ENCODE results near the gene ZNF584. TPM values are rescaled to one million over a fixed set of nuclear protein-coding genes. Genes with fewer than 3 reads are reported as not detected.

The ZNF584 gene
- polyA plus RNA-seq, 3 donors from 2014 or later, result 3.4 to 12.2 (median 4.4) TPM

DNA sequence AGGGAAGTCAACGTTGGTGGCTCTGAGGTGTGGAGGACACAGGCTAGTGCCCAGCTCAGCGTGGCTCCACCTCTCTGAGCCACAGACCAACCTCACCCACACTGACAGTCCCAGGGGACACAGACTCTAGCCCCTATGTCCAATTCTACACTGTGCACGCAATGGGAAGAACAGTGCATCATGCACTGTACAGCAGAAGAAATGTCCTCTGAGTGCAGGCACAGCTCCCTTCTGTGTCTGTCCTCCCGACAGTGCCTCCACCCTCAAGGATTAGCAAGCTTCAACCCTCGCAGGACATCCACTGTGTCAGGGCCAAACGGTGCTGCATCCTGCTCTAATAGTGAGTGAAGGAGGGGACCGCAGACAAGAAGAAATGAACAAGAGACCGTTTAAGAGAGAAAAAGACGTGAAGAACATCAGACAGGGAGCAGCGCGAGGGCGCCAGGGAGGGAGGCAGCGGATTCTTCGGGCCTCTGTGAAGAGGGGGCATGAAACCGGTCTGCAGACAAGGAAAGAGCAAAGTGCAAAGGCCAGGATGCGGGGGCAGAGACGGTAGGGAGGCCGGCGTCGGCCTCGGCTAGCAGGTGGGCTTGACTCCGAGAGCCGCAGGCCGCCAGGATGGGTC is 28.3 kb upstream of the ZNF584 start:
- peaks cover 26 to 28% of the 10 kb centered on the region in 2 donors for H3K4me1 Mint-ChIP-seq
- peaks cover 4 to 8% (median 7%) of the 10 kb centered on the region in 3 donors for H3K27me3 Mint-ChIP-seq (ENCODE audit: low read depth in 3 of 3)
- DNase-seq, result no peak
- H3K27ac Mint-ChIP-seq, result peak overlapping the region; percentile 92 to 97 (median 96)
- H3K4me3 Mint-ChIP-seq, result peak overlapping the region; percentile 87 to 96 (median 89)
- no peaks in the 10 kb centered on the region for H3K9me3 Mint-ChIP-seq
- H3K36me3 Mint-ChIP-seq, result no peaks in the 10 kb centered on the region

DNA sequence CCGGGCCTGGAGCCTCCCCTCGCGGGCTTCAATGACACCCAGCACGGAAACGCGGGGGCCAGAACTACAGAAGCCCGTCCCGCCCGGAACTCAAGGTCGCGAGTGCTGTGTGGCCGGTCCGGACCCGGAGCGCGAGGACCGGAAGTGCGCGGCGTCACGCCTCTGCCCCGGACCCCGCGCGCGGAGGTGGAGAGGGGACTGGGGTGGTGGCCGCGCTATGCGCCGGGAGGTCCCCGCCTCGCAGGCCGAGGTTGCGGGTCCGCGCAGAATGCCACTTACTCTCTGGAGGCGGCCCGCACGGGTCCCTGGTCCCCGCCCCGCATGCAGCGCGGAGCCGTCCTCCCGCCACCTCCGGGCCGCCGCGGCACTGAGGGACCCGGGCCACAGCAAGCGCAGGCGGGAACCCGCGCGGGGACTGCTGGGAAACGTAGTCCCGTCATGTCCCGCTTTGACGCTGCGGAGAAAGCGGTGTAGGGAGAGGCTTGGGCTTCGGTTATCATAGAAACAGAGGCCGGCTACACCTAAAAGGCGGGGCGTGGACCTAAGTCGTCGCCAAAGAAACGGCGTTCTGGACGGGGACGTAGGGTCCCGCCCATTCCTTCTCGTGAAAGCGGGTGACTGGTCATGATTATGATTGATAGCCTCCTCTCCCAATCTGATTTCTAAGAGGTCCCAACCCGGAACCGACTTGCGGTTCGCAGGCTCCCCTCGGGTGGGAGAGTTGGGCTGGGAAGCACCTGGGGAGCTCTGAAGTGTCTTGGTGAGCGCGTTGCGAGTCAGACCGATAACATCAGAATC is 27.6 kb upstream of the ZNF584 start, which contains the start of gene ZNF837:
Gene ZNF837, minus strand, starts transcription at position 369 of the 798 bp plus-strand sequence. CDS start 11,698 bp downstream, outside the sequence.
- DNase-seq, result peak; percentile 98 to 99 (median 99)
- Mint-ChIP-seq H3K27me3 (ENCODE audit: low read depth in 3 of 3) (peaks cover 4 to 9% (median 7%) of the 10 kb centered on the region in 3 donors), H3K9me3 (no peaks in the 10 kb centered on the region), H3K27ac (peak within 1 kb of the TSS; percentile 95 to 97 (median 96)), H3K36me3 (no peaks in the 10 kb centered on the region), H3K4me1 (peaks cover 28 to 30% of the 10 kb centered on the region in 2 donors), H3K4me3 (peak within 1 kb of the TSS; percentile 87 to 96 (median 89))

DNA sequence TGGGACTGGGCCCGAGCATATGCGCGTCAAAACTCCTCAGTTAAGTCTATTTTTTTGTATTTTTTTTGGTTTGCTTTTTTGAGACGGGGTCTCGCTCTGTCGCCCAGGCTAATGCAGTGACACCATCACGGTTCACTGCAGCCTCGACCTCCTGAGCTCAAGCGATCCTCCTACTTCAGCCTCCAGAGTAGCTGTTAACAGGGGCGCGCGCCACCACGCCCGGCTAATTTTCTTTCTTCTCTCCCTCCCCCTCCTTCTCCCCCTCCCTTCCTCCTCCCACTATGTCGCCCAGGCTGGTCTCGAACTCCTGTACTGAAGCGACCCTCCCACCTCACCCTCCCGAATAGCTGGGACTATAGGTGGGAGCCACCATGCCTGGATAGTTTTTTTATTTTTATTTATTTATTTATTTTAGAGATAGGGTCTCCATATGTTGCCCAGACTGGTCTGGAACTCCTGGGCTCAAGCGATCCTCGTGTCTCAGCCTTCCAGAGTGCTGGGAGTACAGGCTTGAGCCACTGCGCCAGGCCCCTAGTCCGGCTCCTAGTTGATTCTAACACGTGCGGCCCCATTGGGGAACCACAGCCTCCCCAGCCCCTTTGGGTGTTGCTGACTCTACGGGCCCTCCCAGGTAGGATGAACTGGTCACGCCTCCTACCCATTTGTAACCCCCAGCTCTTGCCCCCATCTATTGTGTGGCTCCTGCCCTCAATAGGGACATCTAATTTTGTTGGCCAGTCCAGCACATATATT is 26.8 kb upstream of the ZNF584 start:
- Mint-ChIP-seq H3K27ac (peak overlapping the region; percentile 94 to 96 (median 95)), H3K4me3 (peak overlapping the region; percentile 87 to 96 (median 89)), H3K4me1 (peaks cover 28 to 35% of the 10 kb centered on the region in 2 donors), H3K9me3 (no peaks in the 10 kb centered on the region), H3K27me3 (ENCODE audit: low read depth in 3 of 3) (peaks cover 7 to 10% (median 9%) of the 10 kb centered on the region in 3 donors), H3K36me3 (no peaks in the 10 kb centered on the region)
- DNase-seq, result no peak

DNA sequence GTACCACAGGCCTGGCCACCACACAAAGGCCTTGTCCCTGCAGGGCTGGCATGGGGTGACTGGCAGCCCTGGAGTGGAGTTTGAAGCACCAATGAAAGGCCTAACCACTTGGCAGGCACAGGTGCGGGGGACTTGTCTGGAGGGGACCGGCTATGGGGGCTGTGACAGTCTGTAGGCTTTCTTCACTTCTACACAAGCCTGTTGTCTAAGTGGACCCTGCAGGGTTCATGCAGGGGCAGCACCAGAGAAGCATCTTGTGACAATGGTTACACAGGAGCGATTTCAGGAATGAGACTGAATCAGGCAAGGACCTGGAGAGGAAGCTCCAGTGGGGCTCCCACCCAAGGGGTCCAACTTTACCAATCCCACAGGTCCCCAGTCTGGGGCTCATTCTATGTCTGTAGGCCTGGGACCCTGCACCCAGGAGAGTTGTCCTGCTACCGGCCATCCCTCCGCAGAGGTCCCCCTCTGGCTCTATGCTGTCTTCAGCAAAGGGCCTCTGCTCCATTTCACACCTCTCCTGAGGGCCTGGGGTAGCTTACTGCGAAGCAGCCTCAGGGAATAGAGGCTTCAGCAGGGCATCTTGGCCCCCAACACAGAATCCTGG is 25.3 kb upstream of the ZNF584 start:
- Mint-ChIP-seq H3K4me1 (peaks cover 42 to 48% of the 10 kb centered on the region in 2 donors), H3K27me3 (ENCODE audit: low read depth in 3 of 3) (peaks cover 16 to 21% (median 17%) of the 10 kb centered on the region in 3 donors), H3K4me3 (peak overlapping the region in 2 of 5 donors; percentile 21 to 60), H3K27ac (peak overlapping the region in 4 of 6 donors; percentile 34 to 92 (median 58)), H3K9me3 (no peaks in the 10 kb centered on the region), H3K36me3 (no peaks in the 10 kb centered on the region)
- DNase-seq, result no peak

DNA sequence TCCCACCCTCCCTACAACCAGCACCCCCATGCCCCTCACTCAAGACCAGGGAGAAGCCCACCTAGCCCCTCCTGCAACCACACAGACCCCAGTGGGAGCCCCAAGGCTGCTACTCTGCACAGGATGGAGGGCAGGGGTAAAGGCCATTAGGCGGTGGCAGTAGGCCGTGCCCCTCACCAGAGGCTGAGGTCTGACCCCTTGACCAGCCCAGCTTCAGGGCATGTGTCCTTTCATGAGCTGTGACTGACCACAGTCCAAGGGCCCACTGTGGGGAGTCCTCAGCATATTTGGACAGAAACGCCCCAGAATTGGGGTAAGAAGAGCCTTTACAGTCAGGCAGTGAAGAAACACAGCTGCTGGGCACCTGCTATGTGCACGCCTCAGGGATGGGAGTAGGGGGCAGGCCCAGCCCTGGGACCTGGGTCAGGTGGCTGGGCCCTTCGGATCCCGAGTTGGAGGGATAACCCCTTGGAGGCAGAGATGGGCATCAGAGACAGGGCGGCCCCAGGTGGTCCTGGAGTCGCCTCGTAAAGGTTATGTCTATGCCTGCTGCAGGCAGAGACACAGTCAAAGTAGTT is 23.0 kb upstream of the ZNF584 start:
- H3K36me3 Mint-ChIP-seq, result peaks cover 7% of the 10 kb centered on the region in 3 donors
- H3K27me3 Mint-ChIP-seq (ENCODE audit: low read depth in 3 of 3), result peaks cover 16 to 21% (median 17%) of the 10 kb centered on the region in 3 donors
- H3K27ac Mint-ChIP-seq, result peak overlapping the region; percentile 96 to 99 (median 96)
- peaks cover 39 to 47% of the 10 kb centered on the region in 2 donors for H3K4me1 Mint-ChIP-seq
- H3K4me3 Mint-ChIP-seq, result peak overlapping the region; percentile 63 to 96 (median 93)
- no peaks in the 10 kb centered on the region for H3K9me3 Mint-ChIP-seq
- DNase-seq, result no peak

DNA sequence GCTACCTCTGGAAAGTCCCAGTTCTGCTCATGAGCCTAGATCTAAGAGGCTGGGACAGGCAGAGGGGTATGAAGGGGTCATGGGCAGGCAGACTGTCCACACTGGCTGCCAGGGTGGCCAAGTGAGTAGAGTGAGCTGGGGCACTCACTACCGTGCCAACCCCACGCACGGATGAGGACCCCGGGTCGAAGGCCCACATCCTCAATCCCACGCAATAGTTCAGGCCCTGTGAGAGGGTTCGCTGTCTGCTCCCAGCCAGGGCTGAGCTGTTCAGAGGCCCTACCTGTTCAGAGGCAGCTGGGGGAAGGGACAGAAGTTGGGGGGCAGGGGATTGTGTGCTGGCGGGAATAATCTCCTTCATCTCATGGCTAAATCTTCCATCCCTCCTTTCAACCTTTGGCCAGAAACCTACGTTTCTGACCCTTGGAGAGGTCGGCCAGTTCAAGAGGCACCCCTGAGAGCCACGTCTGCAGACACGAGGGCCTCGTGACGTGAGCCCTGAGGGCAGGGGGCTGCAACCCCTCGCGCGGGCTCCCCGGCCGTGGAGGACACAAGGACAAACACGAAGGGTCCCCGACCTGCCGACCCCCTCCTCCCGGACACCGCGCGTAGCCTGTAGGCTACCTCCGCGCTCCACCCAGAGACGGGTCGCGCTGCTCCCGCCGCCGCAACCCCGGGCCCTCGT is 22.4 kb upstream of the ZNF584 start:
- H3K27ac Mint-ChIP-seq, result peak overlapping the region; percentile 96 to 99 (median 96)
- peak overlapping the region; percentile 89 to 96 (median 94) for H3K4me3 Mint-ChIP-seq
- no peak for DNase-seq
- peaks cover 15 to 19% (median 15%) of the 10 kb centered on the region in 3 donors for H3K27me3 Mint-ChIP-seq (ENCODE audit: low read depth in 3 of 3)
- H3K36me3 Mint-ChIP-seq, result peaks cover 11 to 12% (median 12%) of the 10 kb centered on the region in 3 donors
- no peaks in the 10 kb centered on the region for H3K9me3 Mint-ChIP-seq
- peaks cover 44 to 49% of the 10 kb centered on the region in 2 donors for H3K4me1 Mint-ChIP-seq

DNA sequence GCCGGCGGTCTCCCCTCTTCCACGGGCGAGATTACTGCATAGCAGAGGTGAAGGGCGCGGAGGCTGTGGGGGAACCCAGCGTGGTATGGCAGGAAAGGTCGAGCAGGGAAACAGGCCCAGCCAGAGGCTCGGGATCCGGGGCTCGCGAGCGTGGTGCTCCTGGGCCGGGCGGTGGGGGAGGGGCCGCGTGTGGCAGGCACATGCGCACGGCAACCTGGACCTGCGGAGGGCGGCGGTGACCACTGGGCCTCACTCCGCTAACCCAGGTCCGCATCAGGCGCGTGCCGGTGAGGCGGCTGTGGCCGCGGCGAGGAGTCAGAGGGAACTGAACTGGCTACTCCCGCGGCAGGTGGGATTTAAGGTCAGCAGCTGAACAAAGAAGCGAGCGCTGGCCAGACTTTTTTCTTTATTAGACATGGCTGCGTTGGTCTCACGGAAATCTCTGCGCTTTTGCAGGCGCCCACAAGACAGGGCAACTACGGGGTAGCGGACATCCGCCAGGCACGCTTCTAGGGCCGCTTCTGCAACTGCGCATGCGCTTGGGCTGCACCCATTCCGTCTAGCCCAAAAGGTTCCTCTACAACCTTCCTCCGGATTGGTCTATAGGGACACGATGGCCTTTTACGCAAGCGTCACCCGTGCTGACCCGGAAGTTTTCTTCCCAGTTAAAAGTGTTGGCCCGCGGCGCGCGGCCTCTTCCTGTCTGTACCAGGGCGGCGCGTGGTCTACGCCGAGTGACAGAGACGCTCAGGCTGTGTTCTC is 21.7 kb upstream of the ZNF584 start, which contains the start of gene RPS5:
Gene RPS5, plus strand, starts transcription at position 694 of the 762 bp plus-strand sequence. CDS start 869 bp downstream, outside the sequence.
- peaks cover 39 to 44% of the 10 kb centered on the region in 2 donors for H3K4me1 Mint-ChIP-seq
- peak within 1 kb of the TSS; percentile 89 to 96 (median 94) for H3K4me3 Mint-ChIP-seq
- H3K36me3 Mint-ChIP-seq, result peaks cover 11 to 12% (median 12%) of the 10 kb centered on the region in 3 donors
- peak; percentile 95 to 99 (median 97) for DNase-seq
- no peaks in the 10 kb centered on the region for H3K9me3 Mint-ChIP-seq
- peak within 1 kb of the TSS; percentile 96 to 99 (median 96) for H3K27ac Mint-ChIP-seq
- H3K27me3 Mint-ChIP-seq (ENCODE audit: low read depth in 3 of 3), result peaks cover 10 to 16% (median 14%) of the 10 kb centered on the region in 3 donors

DNA sequence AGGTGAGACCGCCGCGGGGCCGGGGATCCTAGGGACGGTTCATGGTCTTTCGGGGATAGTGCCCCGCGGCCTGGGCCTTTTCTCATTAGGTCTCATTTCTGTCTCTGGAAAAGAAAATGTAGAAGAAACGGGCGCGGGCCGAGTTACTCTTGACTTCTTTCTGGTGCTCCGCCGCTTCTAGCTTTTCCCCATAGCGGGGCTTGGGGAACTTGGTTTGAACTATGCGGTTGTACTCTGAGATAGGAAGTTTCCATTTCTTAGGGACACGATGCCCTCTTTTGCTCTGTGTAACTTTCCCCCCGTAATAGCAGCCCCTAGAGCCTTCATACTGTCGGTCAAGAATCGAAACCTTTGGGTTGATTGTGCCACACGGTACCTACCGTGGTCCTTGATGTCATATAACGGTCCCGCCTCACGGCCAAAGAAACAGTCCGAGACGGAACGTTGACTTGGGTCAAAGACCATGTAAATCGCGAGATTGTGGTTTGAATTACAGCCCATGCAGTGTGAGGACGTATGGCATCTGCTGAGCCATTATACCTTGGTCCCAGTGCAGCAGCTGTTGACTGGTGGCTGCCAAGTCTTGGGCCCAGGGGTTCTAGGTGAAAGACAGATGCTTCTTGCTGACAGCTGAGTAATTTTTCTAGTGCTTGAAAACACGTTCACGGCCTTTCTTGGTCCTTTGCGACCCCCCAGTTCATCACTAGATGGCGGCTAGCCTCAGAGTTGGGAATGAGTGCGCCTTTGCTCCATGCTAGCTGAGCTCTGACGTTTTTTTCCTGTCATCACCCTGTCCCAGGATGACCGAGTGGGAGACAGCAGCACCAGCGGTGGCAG is 20.9 kb upstream of the ZNF584 start:
- Mint-ChIP-seq H3K9me3 (no peaks in the 10 kb centered on the region), H3K27ac (peak overlapping the region; percentile 96 to 99 (median 96)), H3K4me3 (peak overlapping the region; percentile 89 to 96 (median 94)), H3K4me1 (peaks cover 34 to 39% of the 10 kb centered on the region in 2 donors), H3K36me3 (peaks cover 11 to 12% (median 12%) of the 10 kb centered on the region in 3 donors), H3K27me3 (ENCODE audit: low read depth in 3 of 3) (peaks cover 10 to 16% (median 14%) of the 10 kb centered on the region in 3 donors)
- no peak for DNase-seq

DNA sequence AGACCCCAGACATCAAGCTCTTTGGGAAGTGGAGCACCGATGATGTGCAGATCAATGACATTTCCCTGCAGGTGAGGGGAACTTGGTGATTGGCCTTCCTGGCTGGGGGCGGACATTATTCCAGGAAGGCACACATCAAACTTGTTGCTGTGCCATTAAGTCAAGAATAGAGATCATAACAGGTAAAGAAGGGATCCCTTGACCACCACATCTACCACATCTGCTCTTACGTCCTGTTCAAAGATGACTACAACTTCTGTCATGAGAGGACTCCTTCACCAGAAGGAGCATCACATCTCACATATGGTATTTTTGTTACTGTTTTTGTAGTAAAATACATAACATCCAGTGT is 20.3 kb upstream of the ZNF584 start:
- H3K9me3 Mint-ChIP-seq, result no peaks in the 10 kb centered on the region
- H3K4me1 Mint-ChIP-seq, result peaks cover 34 to 36% of the 10 kb centered on the region in 2 donors
- peak overlapping the region; percentile 96 to 99 (median 96) for H3K27ac Mint-ChIP-seq
- peak overlapping the region; percentile 89 to 96 (median 94) for H3K4me3 Mint-ChIP-seq
- no peak for DNase-seq
- H3K36me3 Mint-ChIP-seq, result peaks cover 12 to 16% (median 12%) of the 10 kb centered on the region in 3 donors
- H3K27me3 Mint-ChIP-seq (ENCODE audit: low read depth in 3 of 3), result peaks cover 10 to 17% (median 14%) of the 10 kb centered on the region in 3 donors

DNA sequence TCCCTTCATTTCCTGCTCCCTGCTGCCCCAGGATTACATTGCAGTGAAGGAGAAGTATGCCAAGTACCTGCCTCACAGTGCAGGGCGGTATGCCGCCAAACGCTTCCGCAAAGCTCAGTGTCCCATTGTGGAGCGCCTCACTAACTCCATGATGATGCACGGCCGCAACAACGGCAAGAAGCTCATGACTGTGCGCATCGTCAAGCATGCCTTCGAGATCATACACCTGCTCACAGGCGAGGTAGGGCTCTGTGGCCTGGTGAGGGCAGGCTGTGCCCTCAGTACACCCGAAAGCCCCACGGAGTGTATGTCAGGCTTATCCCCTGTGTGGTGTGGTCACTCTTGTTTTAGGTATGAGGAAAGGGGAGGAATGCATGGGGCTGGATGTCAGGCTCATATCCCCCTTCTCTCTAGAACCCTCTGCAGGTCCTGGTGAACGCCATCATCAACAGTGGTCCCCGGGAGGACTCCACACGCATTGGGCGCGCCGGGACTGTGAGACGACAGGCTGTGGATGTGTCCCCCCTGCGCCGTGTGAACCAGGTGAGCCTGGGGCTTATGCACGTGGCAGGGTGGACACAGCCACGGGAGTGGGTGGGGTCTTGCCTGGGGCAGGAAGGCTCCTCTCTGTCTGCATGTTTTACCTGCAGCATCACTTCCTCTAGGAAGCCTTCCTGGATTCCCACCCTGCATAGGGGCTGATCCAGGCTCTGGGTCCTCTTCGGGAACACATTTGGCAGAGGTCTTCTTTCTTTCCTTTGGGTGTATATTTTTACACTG is 15.3 kb upstream of the ZNF584 start:
- Mint-ChIP-seq H3K36me3 (peaks cover 22 to 36% (median 26%) of the 10 kb centered on the region in 3 donors), H3K4me1 (peaks cover 16 to 20% of the 10 kb centered on the region in 2 donors), H3K4me3 (no peak overlapping the region), H3K27me3 (ENCODE audit: low read depth in 3 of 3) (peaks cover 3 to 10% (median 10%) of the 10 kb centered on the region in 3 donors), H3K9me3 (no peaks in the 10 kb centered on the region), H3K27ac (no peak overlapping the region)
- DNase-seq, result no peak
